ENCODE data around the gene BASP1.

Gene BASP1

GRCh38 chr5:17283121-17283415 lies 65.6 kb downstream of the BASP1 start:
- DNase-seq (ENCODE audit: extremely low read depth, insufficient read length): no peak
- no peak for TF ChIP-seq CTCF (IDR thresholded peaks at IDR 0.05; ENCODE audit: insufficient read depth, low read length, poor library complexity, severe bottlenecking)
- Histone ChIP-seq H3K36me3 (ENCODE audit: control insufficient read depth, insufficient read depth, low read length) (no peaks in the 10 kb centered on the region), H3K27me3 (replicated peaks; ENCODE audit: control insufficient read depth, insufficient read depth, low read length) (no peaks in the 10 kb centered on the region), H3K4me3 (replicated peaks; ENCODE audit: low read depth, low read length) (no peak overlapping the region)

GRCh38 chr5:17287501-17288155 lies 70.2 kb downstream of the BASP1 start:
- DNase-seq (ENCODE audit: extremely low read depth, insufficient read length): no peak
- TF ChIP-seq CTCF (IDR thresholded peaks at IDR 0.05; ENCODE audit: insufficient read depth, low read length, poor library complexity, severe bottlenecking): no peak
- H3K36me3 ChIP-seq (ENCODE audit: control insufficient read depth, insufficient read depth, low read length): no peaks in the 10 kb centered on the region
- no peaks in the 10 kb centered on the region for H3K27me3 ChIP-seq (replicated peaks; ENCODE audit: control insufficient read depth, insufficient read depth, low read length)
- H3K4me3 ChIP-seq (replicated peaks; ENCODE audit: low read depth, low read length): no peak overlapping the region

GRCh38 chr5:17288570-17288969 lies 71.1 kb downstream of the BASP1 start:
- no peak for TF ChIP-seq CTCF (IDR thresholded peaks at IDR 0.05; ENCODE audit: insufficient read depth, low read length, poor library complexity, severe bottlenecking)
- no peak overlapping the region for H3K4me3 ChIP-seq (replicated peaks; ENCODE audit: low read depth, low read length)
- no peaks in the 10 kb centered on the region for H3K27me3 ChIP-seq (replicated peaks; ENCODE audit: control insufficient read depth, insufficient read depth, low read length)
- DNase-seq (ENCODE audit: extremely low read depth, insufficient read length): no peak
- no peaks in the 10 kb centered on the region for H3K36me3 ChIP-seq (ENCODE audit: control insufficient read depth, insufficient read depth, low read length)

- no peak for DNase-seq (ENCODE audit: extremely low read depth, insufficient read length)
- Histone ChIP-seq H3K36me3 (ENCODE audit: control insufficient read depth, insufficient read depth, low read length) (no peaks in the 10 kb centered on the region), H3K4me3 (replicated peaks; ENCODE audit: low read depth, low read length) (no peak overlapping the region), H3K27me3 (replicated peaks; ENCODE audit: control insufficient read depth, insufficient read depth, low read length) (no peaks in the 10 kb centered on the region; the same call in 1 of the 2 replicates)
- no peak for TF ChIP-seq CTCF (IDR thresholded peaks at IDR 0.05; ENCODE audit: insufficient read depth, low read length, poor library complexity, severe bottlenecking)
Measured at GRCh38 chr5:17289681-17290539, 72.5 kb downstream of the BASP1 start.

- Histone ChIP-seq H3K27me3 (replicated peaks; ENCODE audit: control insufficient read depth, insufficient read depth, low read length) (no peaks in the 10 kb centered on the region; the same call in 1 of the 2 replicates), H3K4me3 (replicated peaks; ENCODE audit: low read depth, low read length) (no peak overlapping the region), H3K36me3 (ENCODE audit: control insufficient read depth, insufficient read depth, low read length) (no peaks in the 10 kb centered on the region)
- DNase-seq (ENCODE audit: extremely low read depth, insufficient read length): no peak
- TF ChIP-seq CTCF (IDR thresholded peaks at IDR 0.05; ENCODE audit: insufficient read depth, low read length, poor library complexity, severe bottlenecking): no peak
Measured at GRCh38 chr5:17290540-17290974, 73.1 kb downstream of the BASP1 start.

Measured in GM06990 (cell line).